DLD1 (cell line): Measurements from ENCODE around the gene DPYSL4.
"Not testable (repeated sequence)": the region's sequence is repeated elsewhere in the genome, so short reads cannot be mapped to it uniquely, and the experiment has no call there.

Experiments used
- in situ Hi-C: cut with HindIII; loops from 2 replicates; pipeline ENCODE4 v1.10.0; 2017; ENCODE audit warnings: low sequenced_read_pairs

DPYSL4 gene

DNA sequence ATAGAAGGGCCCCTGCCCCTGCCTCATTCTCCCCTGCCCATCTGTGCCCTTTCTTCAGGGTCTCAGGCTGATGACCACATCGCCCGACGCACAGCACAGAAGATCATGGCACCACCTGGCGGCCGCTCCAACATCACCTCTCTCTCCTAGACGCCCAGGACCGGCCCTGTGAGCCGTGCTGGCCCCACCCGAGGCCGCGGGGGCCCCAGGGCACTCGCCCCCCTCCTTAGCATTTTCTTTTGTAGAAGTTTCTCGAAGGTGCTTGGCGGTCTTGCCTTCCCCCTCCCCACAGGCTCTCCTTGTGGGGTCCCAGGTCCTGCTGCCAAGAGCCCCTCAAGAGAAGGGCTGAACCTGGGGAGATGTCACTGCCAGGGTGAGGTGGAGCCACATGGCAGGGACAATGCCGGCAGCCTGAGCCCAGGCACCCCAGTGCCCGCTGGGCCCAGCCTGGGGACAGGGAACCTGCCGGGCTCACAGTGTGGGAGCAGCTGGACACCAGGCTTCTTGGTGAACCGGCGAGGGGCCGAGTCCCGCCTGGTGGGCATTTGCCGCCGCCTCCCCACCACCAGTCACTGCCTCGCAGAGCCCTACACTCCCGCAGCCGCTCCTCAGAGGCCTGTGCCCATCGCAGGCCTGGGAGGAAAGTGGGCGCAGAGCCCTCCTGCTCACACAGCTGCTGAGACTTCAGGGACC, 18.2 kb downstream of the DPYSL4 start:
- in situ Hi-C loops, result loop anchor here (10.0 kb wide), 1 partner anchor 490 kb away; no protein-coding TSS in a partner anchor

GRCh38 chr10:132205650-132206376, 19.1 kb downstream of the DPYSL4 start:
- in situ Hi-C loops, result loop anchor here (10.0 kb wide), 1 partner anchor 489 kb away; no protein-coding TSS in a partner anchor

DNA sequence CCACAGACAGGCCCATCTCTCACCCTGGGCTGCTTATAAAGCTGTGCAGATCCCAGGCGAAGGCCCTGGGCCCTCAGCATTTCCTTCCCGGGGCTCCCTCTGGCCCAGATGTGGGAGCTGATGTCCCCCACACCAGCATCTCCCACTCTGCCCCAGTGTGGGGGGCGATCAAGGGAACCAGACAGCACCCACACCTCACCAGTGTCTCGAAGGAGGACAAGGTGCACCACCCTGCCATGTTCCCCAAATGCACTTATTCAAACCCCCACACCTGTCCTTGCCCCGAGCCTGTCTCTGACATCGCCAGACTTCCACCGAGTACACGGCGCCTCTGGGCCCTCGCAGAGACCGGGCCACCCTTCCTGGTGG, 19.6 kb downstream of the DPYSL4 start:
- in situ Hi-C loops, result loop anchor here (10.0 kb wide), 1 partner anchor 488 kb away; no protein-coding TSS in a partner anchor

DNA sequence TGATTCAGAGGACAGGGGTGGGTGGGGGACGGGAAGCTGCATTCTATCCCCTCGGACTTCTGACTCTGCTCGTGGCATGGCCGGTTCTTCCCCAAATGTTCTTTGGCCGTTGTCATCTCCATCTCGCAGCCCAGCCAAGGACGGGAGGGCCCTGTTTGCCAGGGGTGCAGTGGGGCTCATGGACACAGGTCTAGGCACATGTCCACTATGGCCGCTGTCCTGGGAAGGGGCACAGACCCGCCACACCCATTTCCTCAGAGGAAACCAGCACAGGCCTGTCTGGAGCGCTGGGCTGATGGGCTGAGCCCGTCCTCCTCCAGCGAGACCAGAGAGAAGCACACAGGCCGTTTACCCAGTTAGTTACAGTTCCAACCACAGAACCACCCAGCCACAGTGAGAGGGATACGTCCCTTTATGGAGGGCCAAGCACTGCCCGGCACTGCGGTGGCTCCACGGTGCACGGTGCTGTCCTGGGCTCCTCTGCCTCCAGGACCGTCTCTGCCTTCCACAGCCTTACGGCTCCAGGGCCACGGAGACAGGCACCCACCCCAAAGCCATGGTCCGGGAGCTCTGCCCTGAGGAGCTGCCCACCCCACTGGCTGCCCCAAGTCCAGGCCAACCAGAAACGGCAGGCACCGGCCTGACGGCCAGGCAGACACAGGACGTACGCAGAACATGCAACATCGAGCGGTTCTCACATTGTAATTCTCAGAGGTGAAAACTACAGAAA, 20.2 kb downstream of the DPYSL4 start:
- in situ Hi-C loops, result loop anchor here (10.0 kb wide), 1 partner anchor 488 kb away; no protein-coding TSS in a partner anchor

GRCh38 chr10:132207536-132208461, 21.1 kb downstream of the DPYSL4 start:
- in situ Hi-C loops, result loop anchor here (10.0 kb wide), 1 partner anchor 487 kb away; no protein-coding TSS in a partner anchor

DNA sequence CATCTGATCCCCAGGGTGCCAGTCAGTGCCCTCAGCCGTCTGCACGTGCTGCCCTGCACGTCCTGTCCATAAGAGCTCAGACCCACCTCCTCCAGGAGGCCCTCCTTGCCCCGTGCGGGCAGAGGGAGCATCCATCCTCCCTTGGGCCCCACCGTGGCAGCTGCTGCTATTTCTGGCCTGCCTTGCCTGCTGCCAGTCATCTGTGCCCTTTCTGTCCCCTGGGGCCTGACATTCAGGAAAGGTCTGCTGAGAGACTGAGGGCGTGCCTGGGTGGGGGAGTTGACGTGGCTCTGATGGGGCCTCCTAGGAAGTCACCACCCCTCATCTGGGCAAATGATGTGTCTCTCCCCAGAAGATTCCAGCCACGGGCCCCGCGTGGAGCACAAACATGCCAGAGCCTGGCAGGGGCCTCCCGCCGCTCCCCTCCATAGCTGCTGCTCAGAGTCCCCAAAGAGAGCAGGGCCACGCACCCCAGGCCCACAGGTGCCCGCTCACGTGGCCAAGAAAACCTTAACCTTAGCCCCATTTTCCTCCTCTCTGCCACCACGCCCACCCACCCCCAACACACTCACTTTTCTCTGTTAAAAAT, 21.8 kb downstream of the DPYSL4 start:
- in situ Hi-C loops, result loop anchor here (10.0 kb wide), 1 partner anchor 486 kb away; no protein-coding TSS in a partner anchor

DNA sequence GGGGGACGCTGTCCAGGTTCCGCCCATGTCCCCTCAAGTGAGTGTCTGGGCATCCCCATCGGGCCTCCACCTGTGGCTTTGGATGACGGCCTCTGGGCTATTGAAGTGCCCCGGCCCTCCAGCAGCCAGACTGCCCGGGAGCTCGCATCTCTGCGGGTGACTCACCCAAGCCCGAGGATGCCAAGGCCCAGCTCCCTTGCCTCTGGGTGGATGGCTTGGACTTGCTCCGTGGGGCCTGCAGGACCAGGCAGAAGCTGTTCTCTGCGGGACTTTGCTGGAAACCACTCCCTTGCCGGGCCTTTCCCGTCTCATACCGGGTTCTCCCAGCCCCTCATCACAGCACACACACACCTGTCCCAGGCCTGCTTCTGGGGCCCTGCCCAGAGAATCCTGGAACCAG, 22.4 kb downstream of the DPYSL4 start:
- in situ Hi-C loops, result loop anchor here (10.0 kb wide), 1 partner anchor 486 kb away; no protein-coding TSS in a partner anchor

GRCh38 chr10:132209978-132210530, 23.3 kb downstream of the DPYSL4 start:
- in situ Hi-C loops, result loop anchor here (10.0 kb wide), 1 partner anchor 485 kb away; no protein-coding TSS in a partner anchor

GRCh38 chr10:132210766-132211165, 24.0 kb downstream of the DPYSL4 start:
- in situ Hi-C loops, result no loop called here

GRCh38 chr10:132211246-132211645, 24.5 kb downstream of the DPYSL4 start:
- in situ Hi-C loops, result no loop called here

- in situ Hi-C loops, result no loop called here
These were observed 26.1 kb downstream of the DPYSL4 start for GRCh38 chr10:132212816-132213215.

DNA sequence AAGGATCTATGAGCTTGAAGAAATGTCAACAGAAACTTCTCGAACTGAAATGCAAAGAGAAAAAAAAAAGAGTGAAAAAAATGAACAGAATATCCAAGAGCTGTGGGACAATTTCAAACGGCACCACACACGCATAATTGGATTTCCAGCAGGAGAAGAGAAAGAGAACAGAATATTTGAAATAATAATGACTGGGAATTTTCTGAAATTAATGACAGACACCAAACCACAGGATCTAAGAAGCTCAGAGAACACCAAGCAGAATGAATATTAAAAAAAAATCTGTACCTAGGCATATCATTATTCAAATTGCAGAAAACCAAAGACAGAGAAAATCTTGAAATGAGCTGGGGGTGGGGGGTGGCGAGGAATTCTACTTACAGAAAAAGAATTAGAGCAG, 27.2 kb downstream of the DPYSL4 start:
- in situ Hi-C loops, result no loop called here

DNA sequence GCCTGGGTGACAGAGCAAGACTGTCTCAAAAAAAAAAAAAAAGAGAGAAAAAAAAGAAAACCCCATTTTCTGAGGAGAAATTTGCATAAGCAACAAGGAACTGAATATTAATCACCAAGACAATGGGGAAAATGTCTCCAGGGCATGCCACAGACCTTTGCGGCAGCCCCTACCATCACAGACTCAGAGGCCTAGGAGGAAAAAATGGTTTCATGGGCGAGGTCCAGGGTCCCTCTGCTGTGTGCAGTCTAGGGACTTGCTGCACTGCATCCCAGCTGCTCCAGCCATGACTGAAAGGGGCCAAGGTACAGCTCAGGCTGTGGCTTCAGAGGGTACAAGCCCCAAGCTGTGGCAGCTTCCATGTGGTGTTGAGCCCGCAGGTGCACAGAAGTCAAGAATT, 29.7 kb downstream of the DPYSL4 start:
- in situ Hi-C loops, result not testable (repeated sequence)

- in situ Hi-C loops, result no loop called here
These were observed 32.7 kb downstream of the DPYSL4 start for GRCh38 chr10:132219486-132219885.

DNA sequence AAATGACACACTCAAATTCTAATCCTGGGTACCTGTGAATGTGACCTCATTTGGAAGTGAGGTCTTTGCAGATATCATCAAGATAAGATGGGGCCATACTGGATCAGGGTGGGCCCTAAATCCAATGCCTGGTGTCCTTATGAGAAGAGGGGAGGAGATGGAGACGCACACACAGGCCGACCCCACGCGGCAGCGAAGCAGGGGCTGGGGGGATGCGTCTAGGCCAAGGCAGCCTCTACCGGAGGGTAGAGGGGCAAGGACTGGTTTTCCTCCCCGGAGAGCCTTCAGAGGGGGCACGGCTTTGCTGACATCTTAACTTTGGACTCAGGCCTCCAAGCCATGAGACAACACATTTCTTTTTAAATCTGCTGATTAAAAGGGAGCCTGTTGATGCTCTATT, 33.3 kb downstream of the DPYSL4 start:
- in situ Hi-C loops, result no loop called here

DNA sequence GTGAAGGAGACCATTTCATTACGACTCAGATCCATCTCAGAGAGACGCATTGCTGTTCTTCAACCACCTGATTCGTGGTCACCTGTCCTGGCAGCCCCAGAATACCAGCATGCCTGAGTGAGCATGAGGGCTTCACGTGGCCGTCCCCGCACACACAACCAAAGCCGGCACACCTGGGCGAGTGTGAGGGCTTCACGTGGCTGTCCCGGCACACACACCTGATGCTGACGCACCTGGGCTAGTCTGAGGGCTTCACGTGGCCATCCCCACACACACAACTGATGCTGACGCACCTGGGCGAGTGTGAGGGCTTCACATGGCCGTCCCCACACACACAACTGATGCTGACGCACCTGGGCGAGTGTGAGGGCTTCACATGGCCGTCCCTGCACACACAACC, 34.2 kb downstream of the DPYSL4 start:
- in situ Hi-C loops, result not testable (repeated sequence)

GRCh38 chr10:132222726-132223125, 36.0 kb downstream of the DPYSL4 start:
- in situ Hi-C loops, result no loop called here

DNA sequence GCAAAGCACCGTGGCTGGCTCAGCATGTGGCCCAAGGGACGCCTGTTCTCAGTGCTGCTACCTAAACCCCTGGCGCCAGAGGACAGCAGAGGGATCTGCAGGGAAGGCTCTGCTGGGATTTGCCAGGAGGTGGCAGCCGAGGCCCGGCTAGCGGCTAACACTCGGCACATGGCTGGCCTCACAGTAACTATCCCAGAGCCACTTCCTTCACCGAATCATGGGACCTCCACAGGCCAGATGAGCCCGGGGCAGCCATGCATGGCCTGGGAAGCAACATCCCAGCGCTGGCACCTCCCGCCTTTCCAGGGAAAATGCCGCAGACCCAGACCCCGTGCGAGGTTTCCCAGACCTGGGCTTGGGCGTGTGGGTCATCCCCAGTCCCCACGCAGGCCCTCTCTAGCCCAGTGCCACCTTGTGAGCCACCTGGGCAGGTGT, 36.4 kb downstream of the DPYSL4 start:
- in situ Hi-C loops, result no loop called here

DNA sequence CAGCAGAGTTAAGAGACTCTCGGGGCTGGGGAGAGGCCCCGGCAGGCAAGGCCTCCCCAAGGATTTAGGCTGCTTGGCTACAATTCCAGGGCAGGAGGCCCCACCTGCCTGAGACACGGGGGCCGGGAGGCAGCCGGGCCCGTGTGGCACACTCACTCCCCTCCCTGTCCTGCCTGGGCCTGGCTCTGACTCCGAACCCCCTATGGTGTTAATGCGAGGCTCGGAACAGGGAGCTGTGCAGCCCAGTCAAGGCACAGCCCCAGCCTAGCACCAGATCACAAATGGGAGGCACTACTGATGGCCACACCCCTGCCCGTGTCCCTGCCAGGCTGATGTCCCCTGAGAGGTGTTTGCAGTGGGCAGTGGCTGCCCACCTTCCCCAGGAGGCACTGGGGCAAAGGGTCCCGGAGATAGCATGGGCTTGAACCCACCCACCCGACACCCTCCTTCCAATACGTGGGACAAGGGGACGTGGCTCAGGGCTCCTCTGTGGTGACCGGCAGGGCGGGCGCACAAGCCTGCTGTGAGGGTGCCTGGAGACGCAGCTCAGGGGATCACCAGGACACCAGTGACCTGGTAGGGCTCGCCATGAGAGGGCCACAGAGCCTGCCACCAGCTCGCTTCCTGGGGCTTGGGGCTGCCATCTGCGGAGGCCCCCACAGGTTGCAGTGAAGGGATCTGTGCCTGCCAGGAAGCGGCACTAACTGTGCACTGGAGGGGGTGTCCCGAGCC, 37.0 kb downstream of the DPYSL4 start:
- in situ Hi-C loops, result no loop called here
